Astrocyte (in vitro differentiated cells and primary cell): ENCODE results near the gene ADAMTSL2. TPM values are rescaled to one million over a fixed set of nuclear protein-coding genes. Genes with fewer than 3 reads are reported as not detected.

Experiments
- DNase-seq: peaks from one replicate; pipeline ENCODE4 v3.0.0-alpha.2; 2010; ENCODE audit warnings: low read depth
- FAIRE-seq: peaks from 2 replicates; lab custom pipeline; 2011; peaks lifted over from hg19 to GRCh38; lab: Jason Lieb, UNC
- H2AFZ ChIP-seq: 2 replicates; pipeline ENCODE4 v1.6.0; 2012; ENCODE audit warnings: low read depth, low read length, inconsistent platforms
- H3K27ac ChIP-seq: 2 replicates; pipeline ENCODE4 v1.5.1; 2011; ENCODE audit warnings: low read depth, low read length, inconsistent platforms
- H3K27me3 ChIP-seq: 2 replicates; pipeline ENCODE4 v1.6.0; 2011; ENCODE audit warnings: low read length, inconsistent platforms; ENCODE audit not compliant: insufficient read depth
- H3K36me3 ChIP-seq: 2 replicates; pipeline ENCODE4 v1.5.1; 2011; ENCODE audit warnings: low read length, inconsistent platforms; ENCODE audit not compliant: insufficient read depth
- H3K4me1 ChIP-seq: 2 replicates; pipeline ENCODE4 v1.5.1; 2011; ENCODE audit warnings: low read length, inconsistent platforms; ENCODE audit not compliant: insufficient read depth
- H3K4me2 ChIP-seq: 2 replicates; pipeline ENCODE4 v1.6.0; 2012; ENCODE audit warnings: low read length, inconsistent platforms
- H3K4me3 ChIP-seq: 2 replicates; pipeline ENCODE4 v1.5.1; 2011; ENCODE audit warnings: low read depth, mild to moderate bottlenecking, low read length, inconsistent platforms; ENCODE audit not compliant: insufficient read depth
- H3K79me2 ChIP-seq: 2 replicates; pipeline ENCODE4 v1.6.0; 2012; ENCODE audit warnings: mild to moderate bottlenecking, low read length, inconsistent platforms; ENCODE audit not compliant: insufficient read depth
- H3K9ac ChIP-seq: 2 replicates; pipeline ENCODE4 v1.6.0; 2012; ENCODE audit warnings: mild to moderate bottlenecking, low read length, inconsistent platforms
- H3K9me3 ChIP-seq: 2 replicates; pipeline ENCODE4 v1.5.1; 2012; ENCODE audit warnings: low read depth, mild to moderate bottlenecking, low read length, inconsistent platforms; ENCODE audit not compliant: insufficient read depth
- H4K20me1 ChIP-seq: 2 replicates; pipeline ENCODE4 v1.6.0; 2012; ENCODE audit warnings: low read length, inconsistent platforms; ENCODE audit not compliant: insufficient read depth
- H3K27ac Mint-ChIP-seq: one replicate; pipeline ENCODE4 v1.8.0; 2021; ENCODE audit warnings: mild to moderate bottlenecking, mixed read lengths; ENCODE audit not compliant: unreplicated experiment
- H3K27me3 Mint-ChIP-seq: one replicate; pipeline ENCODE4 v1.8.0; 2021; ENCODE audit warnings: low read depth, mixed read lengths; ENCODE audit not compliant: unreplicated experiment
- H3K36me3 Mint-ChIP-seq: one replicate; pipeline ENCODE4 v1.8.0; 2021; ENCODE audit warnings: low read depth, mixed read lengths; ENCODE audit not compliant: unreplicated experiment
- H3K4me1 Mint-ChIP-seq: one replicate; pipeline ENCODE4 v1.8.0; 2021; ENCODE audit warnings: low read depth, mixed read lengths; ENCODE audit not compliant: unreplicated experiment
- H3K4me3 Mint-ChIP-seq: one replicate; pipeline ENCODE4 v1.8.0; 2021; ENCODE audit warnings: mild to moderate bottlenecking, moderate library complexity, mixed read lengths; ENCODE audit not compliant: unreplicated experiment
- H3K9me3 Mint-ChIP-seq: one replicate; pipeline ENCODE4 v1.8.0; 2021; ENCODE audit warnings: mild to moderate bottlenecking, mixed read lengths; ENCODE audit not compliant: unreplicated experiment
- CTCF ChIP-seq: IDR thresholded peaks from 2 replicates; pipeline ENCODE4 v1.5.1; 2011; ENCODE audit warnings: low read depth, mild to moderate bottlenecking, inconsistent platforms, low read length, moderate library complexity; ENCODE audit not compliant: insufficient read depth
- EZH2 ChIP-seq: IDR thresholded peaks from 2 replicates; pipeline ENCODE4 v1.6.1; 2012; ENCODE audit warnings: mild to moderate bottlenecking, low read length, inconsistent platforms; ENCODE audit not compliant: insufficient read depth
- total RNA-seq: library from RNA; stranded (reverse); gene quantifications from 2 replicates; pipeline ENCODE4 v1.2.1, GENCODE V29; 2021

Gene ADAMTSL2
- total RNA-seq, 1 donor from 2014 or later, result 0.52 TPM

- TF ChIP-seq CTCF, result no peak
- TF ChIP-seq EZH2, result no peak
- Histone ChIP-seq H3K4me3 (no peak overlapping the region), H3K79me2 (no peaks in the 10 kb centered on the region), H3K27ac (no peak overlapping the region), H3K9ac (no peak overlapping the region), H2AFZ (no peak overlapping the region), H4K20me1 (no peaks in the 10 kb centered on the region), H3K4me1 (no peaks in the 10 kb centered on the region), H3K27me3 (peaks cover 49% of the 10 kb centered on the region), H3K4me2 (no peak overlapping the region), H3K36me3 (no peaks in the 10 kb centered on the region), H3K9me3 (no peaks in the 10 kb centered on the region)
- Mint-ChIP-seq H3K9me3 (peaks cover 2% of the 10 kb centered on the region), H3K27ac (no peak overlapping the region), H3K4me1 (no peaks in the 10 kb centered on the region), H3K4me3 (no peak overlapping the region), H3K27me3 (peaks cover 90% of the 10 kb centered on the region), H3K36me3 (peaks cover 1% of the 10 kb centered on the region)
- FAIRE-seq (no peak), DNase-seq (no peak)
These were observed 76.3 kb downstream of the ADAMTSL2 start for GRCh38 chr9:133610845-133611244.

- H3K4me2 ChIP-seq, result no peak overlapping the region
- no peak for FAIRE-seq
- no peaks in the 10 kb centered on the region for H4K20me1 ChIP-seq
- TF ChIP-seq EZH2, result no peak
- TF ChIP-seq CTCF, result no peak
- H3K9ac ChIP-seq, result no peak overlapping the region
- no peak overlapping the region for H3K27ac Mint-ChIP-seq
- H3K27me3 Mint-ChIP-seq, result peaks cover 88% of the 10 kb centered on the region
- H3K27me3 ChIP-seq, result peaks cover 46% of the 10 kb centered on the region
- H3K4me1 Mint-ChIP-seq, result no peaks in the 10 kb centered on the region
- H3K36me3 ChIP-seq, result no peaks in the 10 kb centered on the region
- H3K9me3 Mint-ChIP-seq, result peaks cover 2% of the 10 kb centered on the region
- no peaks in the 10 kb centered on the region for H3K9me3 ChIP-seq
- no peak overlapping the region for H2AFZ ChIP-seq
- peaks cover 1% of the 10 kb centered on the region for H3K36me3 Mint-ChIP-seq
- no peaks in the 10 kb centered on the region for H3K4me1 ChIP-seq
- H3K79me2 ChIP-seq, result no peaks in the 10 kb centered on the region
- H3K27ac ChIP-seq, result no peak overlapping the region
- no peak overlapping the region for H3K4me3 Mint-ChIP-seq
- no peak overlapping the region for H3K4me3 ChIP-seq
- DNase-seq, result no peak
These were observed 77.5 kb downstream of the ADAMTSL2 start for GRCh38 chr9:133612051-133612450.

GRCh38 chr9:133612816-133613215, 78.3 kb downstream of the ADAMTSL2 start:
- peaks cover 88% of the 10 kb centered on the region for H3K27me3 Mint-ChIP-seq
- Histone ChIP-seq H3K4me1 (no peaks in the 10 kb centered on the region), H2AFZ (no peak overlapping the region), H3K4me2 (no peak overlapping the region), H3K4me3 (no peak overlapping the region), H3K27me3 (peaks cover 44% of the 10 kb centered on the region), H3K27ac (no peak overlapping the region), H4K20me1 (no peaks in the 10 kb centered on the region), H3K36me3 (no peaks in the 10 kb centered on the region), H3K79me2 (no peaks in the 10 kb centered on the region), H3K9me3 (no peaks in the 10 kb centered on the region), H3K9ac (no peak overlapping the region)
- H3K36me3 Mint-ChIP-seq, result peaks cover 1% of the 10 kb centered on the region
- FAIRE-seq, result no peak
- H3K9me3 Mint-ChIP-seq, result peaks cover 2% of the 10 kb centered on the region
- TF ChIP-seq EZH2 (no peak), CTCF (no peak)
- no peak overlapping the region for H3K27ac Mint-ChIP-seq
- no peak for DNase-seq
- no peak overlapping the region for H3K4me3 Mint-ChIP-seq
- H3K4me1 Mint-ChIP-seq, result no peaks in the 10 kb centered on the region
